HCT116 (cell line): ENCODE measurements around the gene DCK. TPM values are rescaled to one million over a fixed set of nuclear protein-coding genes. Genes with fewer than 3 reads are reported as not detected.

Source experiments
- ATAC-seq: fragments of 200-7000 bp; cut with Tn5 transposase; 2 replicates; pipeline ENCODE4 v1.9.1; 2020; ENCODE audit warnings: mild to moderate bottlenecking, moderate library complexity
- BruUV-seq: library from RNA; stranded (reverse); fragments of 400-500 nt; replicated peaks from 2 replicates; lab custom pipeline; 2021; lab: Mats Ljungman, UMichigan
- CTCF ChIA-PET: fragments of 300-600 bp; sonication (Branson Sonifier 250); formaldehyde crosslinking; loops from one replicate; lab custom pipeline; 2021; ENCODE audit warnings: antibody characterized with exemption; lab: Charles Lee
- POLR2A ChIA-PET: fragments of 300-600, 350-600 bp; sonication (Branson Sonifier 250); formaldehyde crosslinking; loops from one replicate; lab custom pipeline; 2021; ENCODE audit warnings: antibody characterized with exemption; lab: Charles Lee
- RAD21 ChIA-PET, 2 experiments: fragments of 300-600 bp; sonication (Branson Sonifier 250); formaldehyde crosslinking; loops; one replicate each; lab custom pipeline; 2023; ENCODE audit warnings: low total read pairs in 2 of 2; ENCODE audit not compliant: uncharacterized antibody in 2 of 2, unreplicated experiment in 2 of 2, low non-redundant PET in 1 of 2; lab: Charles Lee
- DNase-seq: peaks from one replicate; pipeline ENCODE4 v3.0.0-alpha.2; 2010; ENCODE audit warnings: low read depth, low spot score
- H2AFZ ChIP-seq: fragments of 200-600 bp; shearing (Covaris generic), sonication (generic); 2 replicates; pipeline ENCODE4 v1.6.1; 2017; ENCODE audit warnings: low read depth, mixed run types, mixed read lengths, antibody characterized with exemption, low read length; ENCODE audit not compliant: poor library complexity, severe bottlenecking
- H3K27ac ChIP-seq: 2 replicates; pipeline ENCODE4 v1.5.1; 2012; ENCODE audit warnings: low read depth, low read length
- H3K27me3 ChIP-seq: fragments of 200-600 bp; sonication (generic); 2 replicates; pipeline ENCODE4 v1.6.1; 2016; ENCODE audit warnings: mixed run types, low read length, mixed read lengths; ENCODE audit not compliant: insufficient read depth
- H3K36me3 ChIP-seq, 2 experiments: fragments of 200-500 bp in 1 of 2; fragments of 200-600 bp in 1 of 2; sonication (Bioruptor generic) in 1 of 2; sonication (generic) in 1 of 2; 2 replicates each; pipeline versions ENCODE4 v1.5.1 to v1.6.1; 2014 to 2016; ENCODE audit warnings: low read length in 2 of 2, inconsistent platforms in 1 of 2, mixed read lengths in 1 of 2, mixed run types in 1 of 2; ENCODE audit not compliant: insufficient read depth in 2 of 2, control insufficient read depth in 1 of 2
- H3K4me1 ChIP-seq, 2 experiments: fragments of 200-600 bp in 1 of 2; sonication (generic) in 1 of 2; 2 replicates each; pipeline versions ENCODE4 v1.5.1 to v1.6.1; 2012 to 2017; ENCODE audit warnings: low read length in 2 of 2, inconsistent platforms in 1 of 2, mild to moderate bottlenecking in 1 of 2, mixed read lengths in 1 of 2, mixed run types in 1 of 2, moderate library complexity in 1 of 2; ENCODE audit not compliant: insufficient read depth in 2 of 2, control insufficient read depth in 1 of 2
- H3K4me2 ChIP-seq: fragments of 200-600 bp; sonication (generic); 2 replicates; pipeline ENCODE4 v1.6.1; 2017; ENCODE audit warnings: mixed run types, low read length, mixed read lengths
- H3K4me3 ChIP-seq, 2 experiments: fragments of 200-600 bp in 1 of 2; sonication (generic) in 1 of 2; replicated peaks in 1 of 2; 2 replicates each; pipeline ENCODE4 v1.5.1; 2011 to 2016; ENCODE audit warnings: low read length in 2 of 2, control low read depth in 1 of 2, low read depth in 1 of 2, mild to moderate bottlenecking in 1 of 2, mixed read lengths in 1 of 2, mixed run types in 1 of 2
- H3K79me2 ChIP-seq: fragments of 200-600 bp; sonication (generic); 2 replicates; pipeline ENCODE4 v1.6.1; 2017; ENCODE audit warnings: mild to moderate bottlenecking, mixed run types, low read length, moderate library complexity, mixed read lengths; ENCODE audit not compliant: insufficient read depth
- H3K9ac ChIP-seq: fragments of 200-600 bp; sonication (generic); 2 replicates; pipeline ENCODE4 v1.6.1; 2016; ENCODE audit warnings: low read length, mixed read lengths
- H3K9me2 ChIP-seq: fragments of 200-600 bp; sonication (generic), shearing (Covaris generic); 2 replicates; pipeline ENCODE4 v1.6.1; 2017; ENCODE audit warnings: mixed run types, mild to moderate bottlenecking, moderate library complexity; ENCODE audit not compliant: insufficient read depth
- H3K9me3 ChIP-seq, 2 experiments: fragments of 200-500 bp in 1 of 2; fragments of 200-600 bp in 1 of 2; sonication (Bioruptor generic) in 1 of 2; sonication (generic) in 1 of 2; 2 replicates each; pipeline ENCODE4 v1.6.1; 2014 to 2017; ENCODE audit warnings: low read length in 2 of 2, mixed read lengths in 2 of 2, inconsistent platforms in 1 of 2, low read depth in 1 of 2, mild to moderate bottlenecking in 1 of 2, mixed run types in 1 of 2, moderate library complexity in 1 of 2; ENCODE audit not compliant: control insufficient read depth in 1 of 2, insufficient read depth in 1 of 2
- H4K20me1 ChIP-seq: fragments of 200-600 bp; sonication (generic), shearing (Covaris generic); 2 replicates; pipeline ENCODE4 v1.6.1; 2017; ENCODE audit warnings: mixed run types, mild to moderate bottlenecking, moderate library complexity; ENCODE audit not compliant: insufficient read depth
- CBX3 ChIP-seq: IDR thresholded peaks from 2 replicates; pipeline ENCODE4 v1.6.1; 2012; ENCODE audit warnings: low read depth
- CEBPB ChIP-seq: IDR thresholded peaks from 2 replicates; pipeline ENCODE4 v1.6.1; 2012; ENCODE audit warnings: low read depth
- EGR1 ChIP-seq: IDR thresholded peaks from 2 replicates; pipeline ENCODE4 v1.6.1; 2012; ENCODE audit warnings: low read depth
- ELF1 ChIP-seq: IDR thresholded peaks from 2 replicates; pipeline ENCODE4 v1.6.1; 2012; ENCODE audit warnings: low read depth, borderline replicate concordance
- EZH2phosphoT487 ChIP-seq: fragments of 200-600 bp; IDR thresholded peaks from 2 replicates; pipeline ENCODE4 v1.6.1; 2018; ENCODE audit warnings: antibody characterized with exemption, borderline replicate concordance
- JUND ChIP-seq: IDR thresholded peaks from 2 replicates; pipeline ENCODE4 v1.6.1; 2012
- REST ChIP-seq: IDR thresholded peaks from 2 replicates; pipeline ENCODE4 v1.6.1; 2012; ENCODE audit warnings: low read depth
- SIN3A ChIP-seq: IDR thresholded peaks from 2 replicates; pipeline ENCODE4 v1.6.1; 2012; ENCODE audit warnings: low read depth
- SRF ChIP-seq: IDR thresholded peaks from 2 replicates; pipeline ENCODE4 v1.6.1; 2012; ENCODE audit warnings: low read depth
- TCF7L2 ChIP-seq: IDR thresholded peaks from 2 replicates; pipeline ENCODE4 v1.7.0; 2011; ENCODE audit warnings: borderline replicate concordance, inconsistent platforms; ENCODE audit not compliant: insufficient read depth, insufficient read length; ENCODE audit errors: extremely low read depth
- ZFX ChIP-seq: fragments of 450-650 bp; IDR thresholded peaks from 2 replicates; pipeline ENCODE4 v1.6.1; 2017
- ZNF274 ChIP-seq: fragments of 200-500 bp; sonication (Bioruptor generic); IDR thresholded peaks from 2 replicates; pipeline ENCODE4 v1.6.1; 2014; ENCODE audit warnings: mild to moderate bottlenecking, low read depth, low read length, inconsistent platforms
- intact Hi-C: fragments of 100-400 bp; cut with micrococcal nuclease; formaldehyde crosslinking; loops from 2 replicates; pipeline ENCODE4 v1.10.0; 2022
- total RNA-seq: library from RNA; stranded (reverse); gene quantifications from one replicate; pipeline ENCODE4 v1.2.1, GENCODE V29; 2021; ENCODE audit not compliant: unreplicated experiment

DCK gene
- total RNA-seq, 1 experiment from 2014 or later = 23.0 TPM

- TF ChIP-seq REST (no peak), EZH2phosphoT487 (no peak), ZNF274 (no peak), CEBPB (no peak), CBX3 (peak; percentile 59; the same call in 1 of the 2 replicates)
Observed at GRCh38 chr4:70993181-70994068, at the start of gene DCK (continued).

GRCh38 chr4:70945046-70945445, 48.4 kb upstream of the DCK start:
- BruUV-seq = no TSS peak
- DNase-seq = no peak
- Histone ChIP-seq H3K9me3 (no peaks in the 10 kb centered on the region), H3K79me2 (peaks cover 26% of the 10 kb centered on the region), H3K27ac (no peak overlapping the region), H2AFZ (no peak overlapping the region), H4K20me1 (no peaks in the 10 kb centered on the region), H3K4me2 (no peak overlapping the region), H3K4me1 (no peaks in the 10 kb centered on the region), H3K36me3 (no peaks in the 10 kb centered on the region), H3K9ac (no peak overlapping the region), H3K9me2 (no peaks in the 10 kb centered on the region), H3K27me3 (no peaks in the 10 kb centered on the region), H3K4me3 (no peak overlapping the region)
- intact Hi-C loops = no loop called here
- ChIA-PET RAD21 (no interaction called here), CTCF (no interaction called here), POLR2A (no interaction called here)
- ATAC-seq = no peak
- no peak for TF ChIP-seq EGR1
- no peak for TF ChIP-seq REST
- TF ChIP-seq SRF = no peak
- no peak for TF ChIP-seq ZNF274
- no peak for TF ChIP-seq SIN3A
- TF ChIP-seq TCF7L2 = no peak
- TF ChIP-seq ELF1 = no peak
- TF ChIP-seq JUND = no peak
- TF ChIP-seq EZH2phosphoT487 = no peak
- no peak for TF ChIP-seq ZFX
